HG02588 (cell line): ENCODE data around the gene G6PC2.

Experiments
- ATAC-seq: cut with Tn5 transposase; IDR thresholded peaks from one replicate; pipeline ENCODE4 v1.9.1; 2021; ENCODE audit warnings: mild to moderate bottlenecking, moderate library complexity; ENCODE audit not compliant: unreplicated experiment

Gene G6PC2

GRCh38 chr2:168945508-168945907, 44.4 kb downstream of the G6PC2 start:
- no peak for ATAC-seq

- ATAC-seq = peak; percentile 49
Observed at GRCh38 chr2:168948621-168949212, 47.6 kb downstream of the G6PC2 start.

GRCh38 chr2:168949324-168949723, 48.2 kb downstream of the G6PC2 start:
- no peak for ATAC-seq

- ATAC-seq = no peak
Observed at GRCh38 chr2:168951871-168952270, 50.8 kb downstream of the G6PC2 start.

- ATAC-seq = no peak
Observed at GRCh38 chr2:168952424-168952823, 51.3 kb downstream of the G6PC2 start.

GRCh38 chr2:168954256-168954655, 53.2 kb downstream of the G6PC2 start:
- ATAC-seq = no peak

GRCh38 chr2:168955321-168955720, 54.2 kb downstream of the G6PC2 start:
- ATAC-seq = no peak

- ATAC-seq = no peak
Observed at GRCh38 chr2:168956392-168956791, 55.3 kb downstream of the G6PC2 start.
